KMS-11 (cell line): ENCODE data around the gene SND1.

Source experiments
- H2AFZ ChIP-seq: fragments of 200-600 bp; sonication (generic); 2 replicates; pipeline ENCODE4 v1.6.1; 2016; ENCODE audit warnings: antibody characterized with exemption, mixed run types, low read depth
- H3K27ac ChIP-seq: fragments of 200-600 bp; sonication (generic); 2 replicates; pipeline ENCODE4 v1.6.1; 2016; ENCODE audit warnings: mild to moderate bottlenecking, mixed run types
- H3K27me3 ChIP-seq: fragments of 200-600 bp; sonication (generic); 2 replicates; pipeline ENCODE4 v1.6.1; 2017; ENCODE audit warnings: mild to moderate bottlenecking, low read depth, mixed run types, moderate library complexity; ENCODE audit not compliant: insufficient read depth
- H3K36me3 ChIP-seq: fragments of 200-600 bp; sonication (generic); 2 replicates; pipeline ENCODE4 v1.6.1; 2017; ENCODE audit warnings: mild to moderate bottlenecking, mixed run types; ENCODE audit not compliant: insufficient read depth
- H3K4me1 ChIP-seq: fragments of 200-600 bp; sonication (generic); 2 replicates; pipeline ENCODE4 v1.6.1; 2016; ENCODE audit warnings: mild to moderate bottlenecking, low read depth, mixed run types; ENCODE audit not compliant: poor library complexity, severe bottlenecking
- H3K4me2 ChIP-seq: fragments of 200-600 bp; sonication (generic); 2 replicates; pipeline ENCODE4 v1.7.0; 2016; ENCODE audit warnings: mild to moderate bottlenecking, mixed run types
- H3K4me3 ChIP-seq: fragments of 200-600 bp; sonication (generic); IDR thresholded peaks from 2 replicates; pipeline ENCODE4 v1.6.1; 2017; ENCODE audit warnings: low read depth, low read length, mixed read lengths; ENCODE audit not compliant: insufficient read depth
- H3K79me2 ChIP-seq: fragments of 200-600 bp; sonication (generic); 2 replicates; pipeline ENCODE4 v1.6.1; 2016; ENCODE audit warnings: low read depth, mixed run types; ENCODE audit not compliant: insufficient read depth
- H3K9ac ChIP-seq: fragments of 200-600 bp; sonication (generic); 2 replicates; pipeline ENCODE4 v1.6.1; 2016; ENCODE audit warnings: mild to moderate bottlenecking, mixed run types
- H4K20me1 ChIP-seq: fragments of 200-600 bp; sonication (generic); 2 replicates; pipeline ENCODE4 v1.6.1; 2016; ENCODE audit warnings: mild to moderate bottlenecking, mixed run types; ENCODE audit not compliant: insufficient read depth
- TF ChIP-seq, protein P1 (sequence below): fragments of 200-600 bp; sonication (generic); conservative IDR thresholded peaks from 2 replicates; pipeline ENCODE4 v1.6.1; 2017; ENCODE audit warnings: low read depth, mild to moderate bottlenecking, antibody characterized with exemption, low read length, moderate library complexity, mixed read lengths

The SND1 gene

GRCh38 chr7:128033246-128033645 is 381.3 kb downstream of the SND1 start:
- Histone ChIP-seq H3K4me2 (no peak overlapping the region), H3K27ac (no peak overlapping the region), H3K36me3 (no peaks in the 10 kb centered on the region; the same call in 1 of the 2 replicates), H3K4me1 (peaks cover 50% of the 10 kb centered on the region), H3K9ac (no peak overlapping the region), H4K20me1 (peaks cover 9% of the 10 kb centered on the region), H2AFZ (no peak overlapping the region), H3K27me3 (no peaks in the 10 kb centered on the region), H3K79me2 (no peaks in the 10 kb centered on the region), H3K4me3 (no peak overlapping the region)
- TF ChIP-seq, protein P1, sequence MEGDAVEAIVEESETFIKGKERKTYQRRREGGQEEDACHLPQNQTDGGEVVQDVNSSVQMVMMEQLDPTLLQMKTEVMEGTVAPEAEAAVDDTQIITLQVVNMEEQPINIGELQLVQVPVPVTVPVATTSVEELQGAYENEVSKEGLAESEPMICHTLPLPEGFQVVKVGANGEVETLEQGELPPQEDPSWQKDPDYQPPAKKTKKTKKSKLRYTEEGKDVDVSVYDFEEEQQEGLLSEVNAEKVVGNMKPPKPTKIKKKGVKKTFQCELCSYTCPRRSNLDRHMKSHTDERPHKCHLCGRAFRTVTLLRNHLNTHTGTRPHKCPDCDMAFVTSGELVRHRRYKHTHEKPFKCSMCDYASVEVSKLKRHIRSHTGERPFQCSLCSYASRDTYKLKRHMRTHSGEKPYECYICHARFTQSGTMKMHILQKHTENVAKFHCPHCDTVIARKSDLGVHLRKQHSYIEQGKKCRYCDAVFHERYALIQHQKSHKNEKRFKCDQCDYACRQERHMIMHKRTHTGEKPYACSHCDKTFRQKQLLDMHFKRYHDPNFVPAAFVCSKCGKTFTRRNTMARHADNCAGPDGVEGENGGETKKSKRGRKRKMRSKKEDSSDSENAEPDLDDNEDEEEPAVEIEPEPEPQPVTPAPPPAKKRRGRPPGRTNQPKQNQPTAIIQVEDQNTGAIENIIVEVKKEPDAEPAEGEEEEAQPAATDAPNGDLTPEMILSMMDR, result no peak

DNA sequence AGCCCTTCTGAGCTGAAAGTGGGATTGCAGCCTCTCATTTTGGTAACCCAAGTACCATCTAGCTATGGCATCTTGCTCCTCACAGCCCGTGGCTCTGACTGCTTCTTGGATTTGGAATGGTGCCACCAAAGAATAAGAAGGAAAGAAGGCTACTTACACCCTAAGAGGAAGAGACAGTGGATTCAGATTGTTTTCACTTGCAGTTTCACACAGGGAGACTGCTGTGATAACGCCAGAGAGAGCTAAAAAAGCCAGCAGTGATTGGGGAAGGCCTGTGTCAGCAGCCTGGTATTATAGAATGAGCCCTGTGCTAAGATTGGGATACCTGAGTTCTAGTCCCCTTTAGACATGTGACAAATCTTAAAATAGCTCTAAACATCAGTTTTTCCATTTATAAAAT is 382.8 kb downstream of the SND1 start:
- Histone ChIP-seq H3K4me2 (peak overlapping the region; percentile 40; the same call in 1 of the 2 replicates), H3K4me1 (peaks cover 54% of the 10 kb centered on the region), H2AFZ (no peak overlapping the region), H3K79me2 (no peaks in the 10 kb centered on the region), H3K27ac (no peak overlapping the region), H3K4me3 (no peak overlapping the region), H3K36me3 (no peaks in the 10 kb centered on the region), H3K27me3 (no peaks in the 10 kb centered on the region), H4K20me1 (peaks cover 9% of the 10 kb centered on the region), H3K9ac (no peak overlapping the region)
- TF ChIP-seq, protein P1, result no peak

GRCh38 chr7:128035712-128036111 is 383.7 kb downstream of the SND1 start:
- no peaks in the 10 kb centered on the region for H3K27me3 ChIP-seq
- peak overlapping the region; percentile 40; the same call in 1 of the 2 replicates for H3K4me2 ChIP-seq
- H2AFZ ChIP-seq, result no peak overlapping the region
- H3K36me3 ChIP-seq, result no peaks in the 10 kb centered on the region
- peaks cover 9% of the 10 kb centered on the region for H4K20me1 ChIP-seq
- TF ChIP-seq, protein P1, result 0 out of 2 replicates have a peak, but pooled peaks have one; percentile 38
- no peak overlapping the region for H3K9ac ChIP-seq
- H3K27ac ChIP-seq, result no peak overlapping the region
- no peak overlapping the region for H3K4me3 ChIP-seq
- H3K4me1 ChIP-seq, result peaks cover 54% of the 10 kb centered on the region
- H3K79me2 ChIP-seq, result no peaks in the 10 kb centered on the region

DNA sequence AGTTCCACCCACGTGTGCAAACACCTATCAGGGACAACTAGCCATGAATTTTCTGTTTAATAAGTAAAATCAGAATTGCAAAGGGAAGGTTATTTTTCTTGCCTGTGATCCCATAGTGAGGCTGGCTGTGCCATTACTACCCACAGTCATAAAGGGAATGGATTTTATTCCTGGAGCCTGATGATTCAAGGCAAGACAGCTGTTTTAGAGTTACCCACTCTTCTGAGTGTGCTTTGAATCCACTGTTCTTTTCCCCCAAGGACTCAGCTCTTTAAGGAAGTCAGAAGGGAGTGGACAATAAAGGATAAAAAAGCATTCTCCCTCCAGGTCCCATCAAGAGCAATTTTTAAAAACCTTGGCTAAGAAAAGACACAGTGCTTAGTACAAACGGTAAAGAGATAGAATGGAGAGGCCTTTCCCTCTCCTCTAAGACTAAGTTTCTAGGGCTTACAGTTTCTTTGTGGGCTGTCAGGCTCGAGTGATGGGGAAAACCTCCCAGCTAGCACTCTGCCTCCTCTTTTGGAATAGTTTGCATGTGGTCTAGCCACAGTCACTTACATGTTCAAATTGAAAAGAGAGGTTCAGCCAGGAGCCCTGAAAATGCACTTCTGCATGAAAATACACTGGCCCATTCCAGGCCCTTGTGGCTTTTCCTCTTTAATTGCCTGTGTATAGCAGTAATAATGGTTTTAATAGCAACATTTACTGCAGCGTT is 384.4 kb downstream of the SND1 start:
- Histone ChIP-seq H3K4me3 (no peak overlapping the region), H4K20me1 (peaks cover 9% of the 10 kb centered on the region), H3K79me2 (no peaks in the 10 kb centered on the region), H3K27ac (no peak overlapping the region), H3K4me1 (peaks cover 54% of the 10 kb centered on the region), H3K27me3 (no peaks in the 10 kb centered on the region), H3K9ac (no peak overlapping the region), H3K4me2 (peak overlapping the region; percentile 40), H3K36me3 (no peaks in the 10 kb centered on the region), H2AFZ (no peak overlapping the region)
- TF ChIP-seq, protein P1, result no peak
